Measurements from ENCODE around the gene RDM1.

Gene RDM1, protein sequence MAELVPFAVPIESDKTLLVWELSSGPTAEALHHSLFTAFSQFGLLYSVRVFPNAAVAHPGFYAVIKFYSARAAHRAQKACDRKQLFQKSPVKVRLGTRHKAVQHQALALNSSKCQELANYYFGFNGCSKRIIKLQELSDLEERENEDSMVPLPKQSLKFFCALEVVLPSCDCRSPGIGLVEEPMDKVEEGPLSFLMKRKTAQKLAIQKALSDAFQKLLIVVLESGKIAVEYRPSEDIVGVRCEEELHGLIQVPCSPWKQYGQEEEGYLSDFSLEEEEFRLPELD

DNA sequence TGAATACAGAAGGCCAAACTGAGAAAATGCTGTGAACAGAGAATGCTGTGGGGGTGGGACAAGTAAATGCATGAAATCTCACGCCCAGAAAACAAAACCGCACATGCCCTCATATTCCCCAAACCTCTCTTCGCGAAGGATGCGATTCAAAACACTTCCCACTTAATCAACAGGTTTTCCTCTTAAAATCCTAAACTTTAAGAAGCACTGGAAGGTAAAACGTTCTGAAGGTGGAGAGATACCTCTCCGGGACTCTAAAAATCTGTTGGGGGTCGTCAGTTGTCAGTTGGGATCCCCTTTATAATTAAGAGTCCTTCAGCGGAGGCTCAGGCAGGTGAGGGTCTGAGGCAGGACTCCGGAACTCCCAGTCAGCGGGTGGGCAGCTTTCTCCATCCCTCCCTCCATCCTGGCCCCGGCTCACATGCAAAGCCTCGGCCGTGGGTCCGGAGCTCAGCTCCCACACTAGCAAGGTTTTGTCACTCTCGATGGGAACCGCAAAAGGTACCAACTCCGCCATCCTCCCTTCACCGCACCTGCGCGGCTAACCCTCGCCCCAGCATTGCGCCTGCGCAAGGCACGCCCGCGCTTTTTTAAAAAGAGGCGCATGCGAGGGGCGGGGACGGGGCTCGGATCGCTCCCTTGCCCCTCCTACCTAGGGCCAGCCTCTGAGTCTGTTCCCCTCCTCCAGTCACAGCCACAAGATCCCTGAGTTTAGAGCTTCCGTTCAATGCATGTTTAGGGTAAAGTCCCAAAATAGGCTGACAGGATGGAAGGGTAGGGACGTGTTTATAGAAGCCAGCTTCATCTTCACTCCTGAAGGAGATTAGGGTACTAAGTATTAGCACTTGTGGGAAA, at the start of gene RDM1:
Gene RDM1, minus strand, starts transcription at position 563 of the 855 bp plus-strand sequence. Its CDS starts 46 bp downstream, at position 517.
- TF ChIP-seq GATA3 (IDR thresholded peaks at IDR 0.05; ENCODE audit: low read depth, low read length) (no peak), GATA2 (IDR thresholded peaks at IDR 0.05; ENCODE audit: low read depth, low read length) (no peak)

DNA sequence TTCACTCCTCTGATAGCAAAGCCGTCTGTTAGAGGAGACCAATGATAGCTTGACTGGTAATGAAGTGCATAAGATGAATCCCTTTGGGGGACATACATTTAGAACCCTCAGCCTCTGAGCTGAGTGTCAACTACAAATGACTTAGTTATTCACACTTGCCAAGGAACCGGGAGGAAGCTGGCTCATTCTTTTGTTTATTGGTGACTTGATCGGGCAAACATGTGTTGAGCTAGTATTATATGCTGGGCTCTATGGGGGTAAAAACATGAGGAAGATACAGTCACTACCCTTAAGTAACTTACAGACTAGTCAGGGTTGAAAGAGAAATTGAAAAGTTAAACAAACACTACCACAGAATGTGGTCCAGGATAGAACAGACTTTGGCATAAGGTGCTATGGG, 47.8 kb upstream of the RDM1 start:
- TF ChIP-seq GATA3 (IDR thresholded peaks at IDR 0.05; ENCODE audit: low read depth, low read length) (no peak), GATA2 (IDR thresholded peaks at IDR 0.05; ENCODE audit: low read depth, low read length) (no peak)

DNA sequence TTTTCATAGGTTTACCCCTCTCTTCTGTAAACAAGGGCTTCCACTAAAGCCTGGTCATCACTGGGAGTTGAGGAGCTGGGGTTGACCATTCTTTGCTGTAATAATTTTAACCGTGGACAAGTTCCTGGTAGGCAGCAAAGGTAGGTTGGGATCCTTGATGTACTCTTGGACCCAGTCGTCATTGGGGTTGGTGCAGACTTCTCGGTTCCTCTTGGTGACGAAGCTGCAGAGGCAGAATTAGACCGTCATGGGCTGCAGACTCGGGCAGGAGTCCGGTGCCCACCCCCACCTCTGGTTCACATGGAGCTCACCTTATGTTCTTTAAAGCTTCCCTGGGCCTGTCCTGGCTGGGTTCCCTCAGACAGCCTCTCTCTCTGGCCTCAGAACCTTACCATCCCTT, 46.9 kb upstream of the RDM1 start:
- no peak for TF ChIP-seq GATA3 (IDR thresholded peaks at IDR 0.05; ENCODE audit: low read depth, low read length)
- TF ChIP-seq GATA2 (IDR thresholded peaks at IDR 0.05; ENCODE audit: low read depth, low read length) = no peak

DNA sequence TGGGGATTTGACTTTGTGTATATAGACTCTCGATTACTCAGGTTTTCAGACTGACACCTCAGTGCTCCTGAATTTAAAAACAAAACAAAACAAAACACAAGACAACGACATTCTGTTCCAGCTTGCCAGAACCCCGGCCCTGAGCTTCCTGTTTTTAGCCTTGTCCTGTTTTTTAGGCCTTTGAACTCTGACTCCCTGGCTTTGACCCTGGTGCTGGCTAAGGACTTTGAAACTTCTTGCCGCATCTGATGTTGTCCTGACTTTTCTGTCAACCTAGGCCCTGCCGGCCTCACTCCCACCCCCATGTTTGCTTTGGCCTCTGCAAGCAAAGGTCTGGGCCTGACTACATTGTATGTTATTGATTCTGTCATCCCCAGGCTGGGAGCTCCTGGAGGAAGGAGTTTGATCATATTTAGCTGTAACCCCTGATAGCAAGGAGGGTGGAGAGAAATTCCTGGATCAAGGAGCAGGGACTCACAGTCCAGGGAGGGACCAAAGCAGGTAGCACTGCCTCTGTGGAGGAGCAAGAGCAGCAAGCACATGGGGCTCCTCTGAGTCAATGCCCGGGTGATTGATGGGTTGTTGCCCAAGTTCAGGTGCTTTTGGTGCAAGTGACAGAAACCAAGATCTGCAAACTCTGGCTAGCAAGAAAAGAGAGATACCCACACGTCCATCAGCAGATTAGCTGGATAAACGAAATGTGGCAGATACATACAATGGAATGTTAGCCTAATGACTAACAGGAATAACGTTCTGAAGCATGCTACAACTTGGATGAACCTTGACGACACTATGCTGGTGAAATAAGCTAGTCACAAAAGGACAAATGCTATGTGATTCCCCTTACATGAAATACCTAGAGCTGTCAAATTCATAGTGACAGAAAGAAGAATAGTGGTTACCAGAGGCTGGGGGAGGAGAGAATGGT, 43.0 kb upstream of the RDM1 start:
- TF ChIP-seq GATA2 (IDR thresholded peaks at IDR 0.05; ENCODE audit: low read depth, low read length) (no peak), GATA3 (IDR thresholded peaks at IDR 0.05; ENCODE audit: low read depth, low read length) (no peak)

DNA sequence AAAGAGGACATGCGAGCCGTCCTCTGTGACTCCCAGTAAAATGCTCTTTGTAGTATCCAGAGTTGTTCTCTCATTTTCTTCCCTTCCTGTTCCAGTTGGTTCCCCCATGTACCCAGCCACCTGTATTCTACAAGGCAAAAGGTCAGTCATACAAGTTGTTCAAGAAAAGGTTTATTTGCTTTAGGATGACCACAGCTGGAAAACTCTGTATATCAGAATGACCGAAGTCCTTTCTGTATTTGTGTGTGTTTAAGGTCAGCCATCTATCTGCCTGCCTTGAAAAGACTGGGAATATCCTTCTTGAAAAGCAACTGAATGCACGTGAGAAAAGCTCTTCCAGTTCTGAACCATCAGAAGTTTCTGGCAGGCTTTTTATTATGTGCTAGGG, 42.4 kb upstream of the RDM1 start:
- TF ChIP-seq GATA2 (IDR thresholded peaks at IDR 0.05; ENCODE audit: low read depth, low read length) (no peak), GATA3 (IDR thresholded peaks at IDR 0.05; ENCODE audit: low read depth, low read length) (no peak)

DNA sequence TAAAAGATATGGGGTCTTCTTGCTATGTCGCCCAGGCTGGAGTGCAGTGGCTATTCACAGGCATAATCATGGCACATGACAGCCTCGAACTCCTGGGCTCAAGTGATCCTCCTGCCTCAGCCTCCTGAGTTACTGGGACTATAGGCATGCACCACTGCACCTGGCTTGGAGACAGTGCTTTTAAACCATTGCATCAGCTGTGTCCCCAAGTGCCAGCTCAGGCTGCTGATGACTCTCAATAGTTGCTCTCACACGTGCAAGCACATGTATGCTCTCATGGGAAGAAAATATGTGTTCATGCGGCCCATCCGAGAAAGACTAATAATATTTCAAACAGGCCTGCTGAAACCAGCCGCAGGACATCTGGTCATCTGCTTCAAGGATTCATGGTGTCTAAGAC, 42.0 kb upstream of the RDM1 start:
- TF ChIP-seq GATA3 (IDR thresholded peaks at IDR 0.05; ENCODE audit: low read depth, low read length) = no peak
- TF ChIP-seq GATA2 (IDR thresholded peaks at IDR 0.05; ENCODE audit: low read depth, low read length) = no peak

DNA sequence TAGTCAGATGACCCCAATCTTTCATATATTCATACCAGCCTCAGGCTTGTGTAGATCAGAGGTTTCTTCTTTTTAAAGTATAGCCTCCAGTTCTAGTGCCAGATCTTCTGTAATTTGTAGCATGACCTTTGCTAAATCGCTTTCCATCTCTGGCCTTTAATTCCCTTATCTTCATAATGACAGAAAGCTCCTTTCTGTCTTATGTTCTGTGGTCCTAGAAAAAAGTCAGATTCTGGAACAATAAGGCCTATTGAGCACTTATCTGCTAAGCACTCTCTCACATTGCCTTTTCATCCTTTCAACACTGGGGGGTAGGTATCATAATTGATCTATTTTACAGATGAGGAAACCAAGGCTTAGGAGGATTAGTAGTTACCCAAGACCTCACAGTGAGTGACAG, 41.5 kb upstream of the RDM1 start:
- TF ChIP-seq GATA2 (IDR thresholded peaks at IDR 0.05; ENCODE audit: low read depth, low read length) = no peak
- no peak for TF ChIP-seq GATA3 (IDR thresholded peaks at IDR 0.05; ENCODE audit: low read depth, low read length)

DNA sequence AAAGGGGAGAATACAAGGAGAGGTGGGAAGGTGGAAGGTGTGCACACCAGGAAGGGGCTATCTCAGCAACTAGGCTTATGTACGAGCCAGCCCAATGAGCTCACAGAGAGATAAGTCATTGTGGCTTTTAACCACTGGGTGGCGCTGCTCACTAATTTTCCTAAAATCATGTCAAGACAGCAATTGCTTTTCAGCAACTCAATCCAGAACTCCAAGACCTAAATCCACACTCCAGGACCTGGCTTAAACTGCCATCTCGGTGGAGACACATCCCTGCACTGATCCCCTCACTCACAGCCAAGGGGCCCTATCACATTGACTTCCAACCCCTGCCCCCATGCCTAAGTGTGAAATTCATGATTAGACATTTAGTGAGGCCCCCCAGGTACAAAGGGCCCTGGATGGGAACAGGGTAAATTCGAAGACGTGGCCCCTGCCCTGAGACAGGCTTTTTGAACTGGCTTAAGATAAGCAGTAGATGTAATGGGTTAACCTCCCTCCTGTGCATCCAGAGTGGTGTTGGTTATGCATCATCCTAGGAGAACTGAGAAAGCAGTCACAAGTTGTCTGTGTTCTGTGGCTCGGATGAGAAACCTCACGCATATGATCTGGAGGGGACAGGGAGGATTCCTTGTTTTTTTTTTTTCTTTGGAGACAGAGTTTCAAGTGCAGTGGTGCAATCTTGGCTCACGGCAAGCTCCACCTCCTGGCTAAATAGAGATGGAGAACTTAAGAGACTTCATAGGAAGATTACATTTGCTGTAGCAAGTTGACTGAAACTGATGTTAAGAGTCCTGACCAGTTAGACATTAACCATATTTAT, 39.2 kb upstream of the RDM1 start:
- TF ChIP-seq GATA3 (IDR thresholded peaks at IDR 0.05; ENCODE audit: low read depth, low read length) = no peak
- no peak for TF ChIP-seq GATA2 (IDR thresholded peaks at IDR 0.05; ENCODE audit: low read depth, low read length)

DNA sequence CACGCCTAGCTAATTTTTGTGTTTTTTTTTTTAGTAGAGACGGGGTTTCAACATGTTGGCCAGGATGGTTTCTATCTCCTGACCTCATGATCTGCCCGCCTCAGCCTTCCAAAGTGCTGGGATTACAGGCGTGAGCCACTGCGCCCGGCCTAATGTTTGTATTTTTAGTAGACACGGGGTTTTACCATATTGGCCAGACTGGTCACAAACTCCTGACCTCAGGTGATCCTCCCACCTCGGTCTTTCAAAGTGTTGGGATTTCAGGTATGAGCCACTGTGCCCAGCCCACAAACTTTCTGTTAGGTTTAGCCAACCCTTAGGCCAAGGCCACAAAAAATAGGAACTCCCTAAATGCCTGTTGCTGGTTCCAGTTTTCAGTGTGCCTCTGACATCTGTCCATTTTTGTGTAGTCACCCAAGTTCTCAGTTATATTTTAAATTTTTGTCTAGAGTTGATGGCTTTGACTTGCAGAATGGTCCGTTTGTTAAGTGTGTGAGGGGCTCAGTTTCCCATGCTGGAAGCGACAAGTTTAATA, 38.0 kb upstream of the RDM1 start:
- TF ChIP-seq GATA3 (IDR thresholded peaks at IDR 0.05; ENCODE audit: low read depth, low read length) (no peak), GATA2 (IDR thresholded peaks at IDR 0.05; ENCODE audit: low read depth, low read length) (no peak)

DNA sequence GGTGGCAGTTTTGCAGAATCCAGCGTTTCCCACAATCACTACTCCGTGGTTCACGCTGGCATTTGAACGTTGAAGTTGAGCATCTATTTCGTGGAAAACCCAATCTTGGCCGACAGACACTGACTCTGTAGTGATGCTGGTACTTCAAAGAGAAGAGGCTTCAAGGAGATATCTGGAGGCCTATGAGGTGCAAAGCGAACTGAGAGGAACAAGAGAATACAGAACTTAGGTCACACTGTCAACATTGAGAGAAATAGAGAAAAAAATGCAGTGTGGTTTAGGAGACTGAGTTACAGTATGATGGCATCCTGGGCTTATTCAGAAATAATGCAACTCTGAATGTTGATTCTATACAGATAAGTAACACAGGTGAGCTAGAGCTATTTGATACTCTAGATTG, 34.7 kb upstream of the RDM1 start:
- no peak for TF ChIP-seq GATA3 (IDR thresholded peaks at IDR 0.05; ENCODE audit: low read depth, low read length)
- TF ChIP-seq GATA2 (IDR thresholded peaks at IDR 0.05; ENCODE audit: low read depth, low read length) = no peak

DNA sequence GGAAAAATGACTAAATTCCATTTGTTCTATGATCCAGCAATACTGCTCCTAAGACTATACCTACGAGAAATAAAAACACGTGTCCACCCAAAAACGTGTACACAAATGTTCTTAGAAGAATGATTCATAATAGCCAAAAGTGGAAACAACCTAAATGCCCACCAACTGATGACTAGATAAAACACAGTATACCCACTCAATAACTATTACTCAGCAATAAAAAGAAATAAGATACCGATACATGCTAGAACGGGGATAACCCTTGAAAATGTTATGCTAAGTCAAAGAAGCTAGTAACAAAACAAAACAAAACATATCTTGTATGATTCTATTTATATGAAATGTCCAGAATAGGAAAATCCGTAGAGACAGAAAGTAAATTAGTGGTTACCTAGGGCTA, 33.1 kb upstream of the RDM1 start:
- TF ChIP-seq GATA3 (IDR thresholded peaks at IDR 0.05; ENCODE audit: low read depth, low read length) = no peak
- TF ChIP-seq GATA2 (IDR thresholded peaks at IDR 0.05; ENCODE audit: low read depth, low read length) = no peak

DNA sequence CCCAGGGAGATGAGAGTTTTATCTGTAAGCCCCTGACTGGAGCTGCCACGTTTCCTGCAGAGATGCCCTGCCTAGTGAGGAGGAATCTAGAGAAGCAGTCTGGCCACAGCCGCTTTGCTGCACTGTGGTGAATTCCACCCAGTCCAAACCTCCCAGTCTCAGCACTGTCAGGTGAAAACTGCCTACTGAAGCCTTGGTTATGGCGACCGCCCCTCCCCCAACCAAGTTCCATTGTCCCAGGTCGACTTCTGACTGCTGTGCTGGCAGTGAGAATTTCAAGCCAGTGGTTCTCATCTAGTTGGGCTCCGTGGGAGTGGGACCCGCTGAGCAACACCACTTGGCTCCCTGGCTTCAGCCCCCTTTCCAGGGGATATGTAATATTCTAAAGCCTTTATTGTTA, 23.1 kb upstream of the RDM1 start:
- TF ChIP-seq GATA2 (IDR thresholded peaks at IDR 0.05; ENCODE audit: low read depth, low read length) = no peak
- no peak for TF ChIP-seq GATA3 (IDR thresholded peaks at IDR 0.05; ENCODE audit: low read depth, low read length)

DNA sequence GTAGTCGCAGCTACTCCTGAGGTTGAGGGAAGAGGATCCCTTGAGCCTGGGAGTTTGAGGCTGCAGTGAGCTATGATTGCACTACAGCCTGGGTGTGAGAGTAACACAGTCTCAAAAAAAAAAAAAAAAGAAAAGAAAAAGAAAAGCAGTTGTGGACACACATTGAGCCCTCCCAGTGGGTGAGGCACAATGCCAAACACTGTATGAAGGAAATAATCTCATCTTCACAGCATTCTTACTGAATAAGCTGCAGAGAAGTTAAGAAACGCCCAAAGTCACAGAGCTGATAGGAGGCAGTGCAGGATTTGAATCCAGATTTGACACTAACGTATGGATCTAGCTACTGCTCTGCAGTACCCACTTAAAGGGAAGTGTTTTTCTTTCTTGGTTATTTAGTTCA, 18.8 kb upstream of the RDM1 start:
- no peak for TF ChIP-seq GATA3 (IDR thresholded peaks at IDR 0.05; ENCODE audit: low read depth, low read length)
- TF ChIP-seq GATA2 (IDR thresholded peaks at IDR 0.05; ENCODE audit: low read depth, low read length) = no peak

Measured in SH-SY5Y (cell line).